Endodermal cell (in vitro differentiated cells): ENCODE results near the gene TES. TPM values are rescaled to one million over a fixed set of nuclear protein-coding genes. Genes with fewer than 3 reads are reported as not detected.
"Not testable (repeated sequence)": the region's sequence is repeated elsewhere in the genome, so short reads cannot be mapped to it uniquely, and the experiment has no call there.

Experiments
- DNase-seq: peaks from one replicate; pipeline ENCODE4 v3.0.0-alpha.2; 2017
- H3K27ac ChIP-seq: 2 replicates; pipeline ENCODE4 v1.5.1; 2013; ENCODE audit warnings: mild to moderate bottlenecking, low read depth, low read length, moderate library complexity
- H3K27me3 ChIP-seq: 2 replicates; pipeline ENCODE4 v1.6.1; 2013; ENCODE audit warnings: mild to moderate bottlenecking, low read length, moderate library complexity; ENCODE audit not compliant: insufficient read depth, control insufficient read depth, poor library complexity, severe bottlenecking
- H3K36me3 ChIP-seq: 2 replicates; pipeline ENCODE4 v1.7.0; 2013; ENCODE audit warnings: mild to moderate bottlenecking, low read length, moderate library complexity; ENCODE audit not compliant: control insufficient read depth, insufficient read depth
- H3K4me1 ChIP-seq: one replicate; pipeline ENCODE4 v1.7.0; 2013; ENCODE audit warnings: low read length; ENCODE audit not compliant: control insufficient read depth, insufficient read depth
- H3K4me3 ChIP-seq: 2 replicates; pipeline ENCODE4 v1.5.1; 2013; ENCODE audit warnings: mild to moderate bottlenecking, low read length, moderate library complexity
- H3K9ac ChIP-seq: 2 replicates; pipeline ENCODE4 v1.6.1; 2013; ENCODE audit warnings: mild to moderate bottlenecking, low read length, moderate library complexity; ENCODE audit not compliant: poor library complexity, severe bottlenecking; ENCODE audit errors: extremely low read depth
- H3K9me3 ChIP-seq: 2 replicates; pipeline ENCODE4 v1.6.1; 2013; ENCODE audit warnings: mild to moderate bottlenecking, low read length, moderate library complexity; ENCODE audit not compliant: control insufficient read depth
- H3K27ac Mint-ChIP-seq: 2 replicates; pipeline ENCODE4 v1.8.0; 2020; ENCODE audit warnings: mixed read lengths
- H3K27me3 Mint-ChIP-seq: 2 replicates; pipeline ENCODE4 v1.8.0; 2021; ENCODE audit warnings: mild to moderate bottlenecking, mixed read lengths; ENCODE audit not compliant: insufficient read depth
- H3K36me3 Mint-ChIP-seq: 2 replicates; pipeline ENCODE4 v1.8.0; 2020; ENCODE audit warnings: low read depth, mixed read lengths
- H3K4me1 Mint-ChIP-seq: 2 replicates; pipeline ENCODE4 v1.8.0; 2020; ENCODE audit warnings: mixed read lengths
- H3K4me3 Mint-ChIP-seq: 2 replicates; pipeline ENCODE4 v1.8.0; 2020; ENCODE audit warnings: mild to moderate bottlenecking, moderate library complexity, mixed read lengths
- H3K9me3 Mint-ChIP-seq: 2 replicates; pipeline ENCODE4 v1.8.0; 2020; ENCODE audit warnings: mild to moderate bottlenecking, mixed read lengths
- CTCF ChIP-seq: fragments of 200-600 bp; sonication (generic); conservative IDR thresholded peaks from 2 replicates; pipeline ENCODE4 v1.5.0; 2021; ENCODE audit warnings: antibody characterized with exemption, mild to moderate bottlenecking
- WGBS, 2 experiments: methylation state at CpG; one replicate each; pipeline versions ENCODE4 v1.1.5 to v1.1.7; 2013; ENCODE audit warnings: missing lambda C conversion rate in 2 of 2, mixed read lengths in 1 of 2; ENCODE audit not compliant: insufficient coverage in 1 of 2, insufficient read length in 1 of 2; 5-methylcytosine and 5-hydroxymethylcytosine counted together
- total RNA-seq, 2 donors: library from RNA; stranded (reverse); fragmentation: NEBNext Ultra II Directional in 1 of 2; extraction: Animal tissue kit (Norgen Biotek cat#: 25700) in 1 of 2; gene quantifications; 2 replicates in 1 of 2; 3 replicates in 1 of 2; pipeline ENCODE4 v1.2.1, GENCODE V29; 2021

Gene TES
- total RNA-seq, 2 donors from 2014 or later = 23.1 to 31.0 TPM

- Mint-ChIP-seq H3K36me3 (no peaks in the 10 kb centered on the region), H3K4me3 (no peak overlapping the region), H3K27me3 (no peaks in the 10 kb centered on the region), H3K27ac (no peak overlapping the region), H3K9me3 (peaks cover 8% of the 10 kb centered on the region), H3K4me1 (no peaks in the 10 kb centered on the region)
- H3K9ac ChIP-seq = no peak overlapping the region
- TF ChIP-seq CTCF = no peak
- no peak overlapping the region for H3K4me3 ChIP-seq
- 96% methylated on average over 1 of the region's 1 CpG; no CpG with 5 or more reads in 1 of the 2 experiments for WGBS, 2 experiments
- no peaks in the 10 kb centered on the region for H3K4me1 ChIP-seq
- H3K36me3 ChIP-seq = no peaks in the 10 kb centered on the region
- H3K9me3 ChIP-seq = no peaks in the 10 kb centered on the region
- DNase-seq = no peak
- H3K27me3 ChIP-seq = no peaks in the 10 kb centered on the region
- no peak overlapping the region for H3K27ac ChIP-seq
Observed at GRCh38 chr7:116292381-116292780, 82.0 kb downstream of the TES start.

GRCh38 chr7:116293139-116293538, 82.8 kb downstream of the TES start:
- TF ChIP-seq CTCF = peak; percentile 66
- H3K36me3 ChIP-seq = no peaks in the 10 kb centered on the region
- no peaks in the 10 kb centered on the region for H3K4me1 Mint-ChIP-seq
- no peaks in the 10 kb centered on the region for H3K9me3 ChIP-seq
- no peaks in the 10 kb centered on the region for H3K4me1 ChIP-seq
- H3K9me3 Mint-ChIP-seq = peaks cover 8% of the 10 kb centered on the region
- DNase-seq = no peak
- H3K27ac Mint-ChIP-seq = no peak overlapping the region
- H3K27ac ChIP-seq = no peak overlapping the region
- no peak overlapping the region for H3K9ac ChIP-seq
- H3K4me3 Mint-ChIP-seq = no peak overlapping the region
- no peaks in the 10 kb centered on the region for H3K27me3 Mint-ChIP-seq
- H3K36me3 Mint-ChIP-seq = no peaks in the 10 kb centered on the region
- H3K4me3 ChIP-seq = no peak overlapping the region
- H3K27me3 ChIP-seq = no peaks in the 10 kb centered on the region
- WGBS, 2 experiments = 79% methylated on average over 1 of the region's 1 CpG; no CpG with 5 or more reads in 1 of the 2 experiments

GRCh38 chr7:116293633-116294032, 83.3 kb downstream of the TES start:
- H3K27ac ChIP-seq = no peak overlapping the region
- H3K9ac ChIP-seq = no peak overlapping the region
- Mint-ChIP-seq H3K4me1 (no peaks in the 10 kb centered on the region), H3K4me3 (no peak overlapping the region), H3K27me3 (no peaks in the 10 kb centered on the region), H3K36me3 (no peaks in the 10 kb centered on the region), H3K27ac (no peak overlapping the region), H3K9me3 (peaks cover 12% of the 10 kb centered on the region)
- H3K9me3 ChIP-seq = no peaks in the 10 kb centered on the region
- no peaks in the 10 kb centered on the region for H3K27me3 ChIP-seq
- no peak for TF ChIP-seq CTCF
- no peaks in the 10 kb centered on the region for H3K4me1 ChIP-seq
- no peaks in the 10 kb centered on the region for H3K36me3 ChIP-seq
- no peak overlapping the region for H3K4me3 ChIP-seq
- 67% methylated on average over 1 of the region's 3 CpGs; no CpG with 5 or more reads in 1 of the 2 experiments for WGBS, 2 experiments
- no peak for DNase-seq

GRCh38 chr7:116295903-116296302, 85.6 kb downstream of the TES start:
- DNase-seq, H3K36me3 ChIP-seq, H3K27ac Mint-ChIP-seq, H3K27ac ChIP-seq, H3K4me1 ChIP-seq, H3K4me1 Mint-ChIP-seq, H3K4me3 Mint-ChIP-seq, H3K9me3 ChIP-seq, H3K4me3 ChIP-seq, H3K9ac ChIP-seq, H3K27me3 Mint-ChIP-seq, H3K27me3 ChIP-seq, H3K36me3 Mint-ChIP-seq: not testable (repeated sequence)
- peaks cover 14% of the 10 kb centered on the region for H3K9me3 Mint-ChIP-seq
